HEK293T (cell line): ENCODE measurements around the gene HACD2.

ENCODE experiments used
- ARNT ChIP-seq: fragments of 450-650 bp; IDR thresholded peaks from 2 replicates; pipeline ENCODE4 v1.6.1; 2017; ENCODE audit warnings: mild to moderate bottlenecking
- BHLHE40 ChIP-seq: fragments of 450-650 bp; IDR thresholded peaks from 2 replicates; pipeline ENCODE4 v1.6.1; 2016; ENCODE audit warnings: mild to moderate bottlenecking, moderate library complexity, borderline replicate concordance
- ELF4 ChIP-seq: fragments of 450-650 bp; IDR thresholded peaks from 2 replicates; pipeline ENCODE4 v1.6.1; 2017; ENCODE audit warnings: antibody characterized with exemption
- FOXK2 ChIP-seq: fragments of 450-650 bp; IDR thresholded peaks from 2 replicates; pipeline ENCODE4 v1.6.1; 2016; ENCODE audit warnings: mild to moderate bottlenecking
- FOXM1 ChIP-seq: fragments of 450-650 bp; IDR thresholded peaks from 2 replicates; pipeline ENCODE4 v1.6.1; 2017; ENCODE audit warnings: mild to moderate bottlenecking, borderline replicate concordance
- HDGF ChIP-seq: fragments of 450-650 bp; IDR thresholded peaks from 2 replicates; pipeline ENCODE4 v1.6.1; 2017; ENCODE audit warnings: antibody characterized with exemption, borderline replicate concordance
- L3MBTL2 ChIP-seq: fragments of 450-650 bp; conservative IDR thresholded peaks from 2 replicates; pipeline ENCODE4 v1.6.1; 2016; ENCODE audit warnings: mild to moderate bottlenecking
- NFRKB ChIP-seq: fragments of 450-650 bp; IDR thresholded peaks from 2 replicates; pipeline ENCODE4 v1.6.1; 2016; ENCODE audit warnings: mild to moderate bottlenecking, moderate library complexity
- SP1 ChIP-seq: fragments of 450-650 bp; IDR thresholded peaks from 2 replicates; pipeline ENCODE4 v1.6.1; 2017
- ZNF384 ChIP-seq: fragments of 450-650 bp; IDR thresholded peaks from 2 replicates; pipeline ENCODE4 v1.6.1; 2016

GRCh38 chr3:123444744-123445143, 140.1 kb downstream of the HACD2 start:
- TF ChIP-seq HDGF: no peak
- TF ChIP-seq NFRKB: no peak
- TF ChIP-seq SP1: no peak
- no peak for TF ChIP-seq ZNF384
- TF ChIP-seq L3MBTL2: no peak
- TF ChIP-seq FOXM1: no peak
- TF ChIP-seq BHLHE40: no peak
- TF ChIP-seq ARNT: no peak
- no peak for TF ChIP-seq FOXK2
- no peak for TF ChIP-seq ELF4
